Cortex of kidney (tissue), 1 donor: ENCODE measurements around the gene SPATA19.
"Not testable (repeated sequence)": the region's sequence is repeated elsewhere in the genome, so short reads cannot be mapped to it uniquely, and the experiment has no call there.

ENCODE experiments used
- DNase-seq: peaks from one replicate; lab custom pipeline; 2025; lab: John Stamatoyannopoulos, UW

The SPATA19 gene, protein sequence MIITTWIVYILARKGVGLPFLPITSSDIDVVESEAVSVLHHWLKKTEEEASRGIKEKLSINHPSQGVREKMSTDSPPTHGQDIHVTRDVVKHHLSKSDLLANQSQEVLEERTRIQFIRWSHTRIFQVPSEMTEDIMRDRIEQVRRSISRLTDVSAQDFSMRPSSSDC

GRCh38 chr11:133845413-133845812, at the start of gene SPATA19:
SPATA19 (minus strand) TSS chr11:133845513; CDS start chr11:133845446, 67 bp downstream.
- DNase-seq, result no peak

DNA sequence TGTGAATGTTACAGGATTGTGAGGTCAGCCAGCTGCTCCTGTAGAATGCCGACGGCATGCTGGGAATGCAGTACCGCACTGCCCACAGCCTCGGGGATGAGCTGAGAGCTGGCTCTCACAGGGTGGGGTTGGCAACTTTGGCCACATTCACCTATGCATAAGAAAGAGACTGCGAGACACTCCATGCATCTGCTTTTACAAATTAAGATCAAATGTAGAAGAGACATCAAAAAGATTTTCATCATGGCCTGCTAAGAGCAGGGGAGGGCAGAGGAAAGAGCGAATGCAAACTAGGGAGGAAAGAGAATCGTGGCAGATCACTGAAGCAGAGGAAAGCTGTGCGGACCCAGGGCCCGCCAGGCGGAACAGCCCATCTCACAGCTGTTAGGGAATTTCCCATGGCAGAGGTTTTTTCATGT, 49.8 kb upstream of the SPATA19 start:
- DNase-seq, result no peak

GRCh38 chr11:133893381-133893780, 48.1 kb upstream of the SPATA19 start:
- DNase-seq, result no peak

DNA sequence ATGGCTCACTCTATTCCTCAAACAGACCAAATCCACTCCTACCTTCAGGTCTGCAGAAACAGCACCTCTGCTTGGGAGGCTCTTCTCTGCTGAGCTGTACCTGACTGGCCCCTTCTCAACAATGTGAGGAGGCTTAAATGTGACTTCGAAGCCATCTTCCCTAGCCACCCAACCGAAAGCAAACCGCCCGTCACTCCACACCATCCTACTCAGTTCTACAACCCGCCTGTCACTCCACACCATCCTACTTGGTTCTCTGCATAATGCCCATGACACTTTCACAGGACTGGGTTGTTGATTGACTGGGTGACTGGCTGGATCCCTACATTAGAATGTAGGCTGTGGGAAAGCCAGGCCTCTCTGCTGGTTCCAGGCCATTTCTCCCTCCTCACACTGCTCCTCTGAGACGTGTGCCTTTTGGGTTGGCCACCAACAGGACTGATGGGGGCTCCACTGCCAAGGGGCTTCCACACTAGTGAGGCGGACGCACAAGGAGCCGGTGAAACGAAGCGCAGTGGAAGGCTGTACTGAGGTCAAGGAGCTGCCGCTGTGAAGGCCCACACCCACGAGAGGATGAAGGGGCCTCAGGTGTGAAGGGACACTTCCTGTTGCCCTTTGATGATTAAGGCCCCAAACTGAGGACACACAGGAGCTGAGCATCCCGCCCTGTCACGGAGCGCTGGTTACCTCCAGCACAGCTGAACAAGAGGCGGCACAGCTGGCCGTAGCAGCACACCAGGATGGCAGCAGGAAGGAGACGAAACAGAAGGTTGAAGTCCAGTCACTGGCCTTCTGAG, 47.5 kb upstream of the SPATA19 start:
- no peak for DNase-seq

- no peak for DNase-seq
Observed at GRCh38 chr11:133892126-133892525, 46.8 kb upstream of the SPATA19 start.

- no peak for DNase-seq
Observed at GRCh38 chr11:133889893-133890292, 44.6 kb upstream of the SPATA19 start.

DNA sequence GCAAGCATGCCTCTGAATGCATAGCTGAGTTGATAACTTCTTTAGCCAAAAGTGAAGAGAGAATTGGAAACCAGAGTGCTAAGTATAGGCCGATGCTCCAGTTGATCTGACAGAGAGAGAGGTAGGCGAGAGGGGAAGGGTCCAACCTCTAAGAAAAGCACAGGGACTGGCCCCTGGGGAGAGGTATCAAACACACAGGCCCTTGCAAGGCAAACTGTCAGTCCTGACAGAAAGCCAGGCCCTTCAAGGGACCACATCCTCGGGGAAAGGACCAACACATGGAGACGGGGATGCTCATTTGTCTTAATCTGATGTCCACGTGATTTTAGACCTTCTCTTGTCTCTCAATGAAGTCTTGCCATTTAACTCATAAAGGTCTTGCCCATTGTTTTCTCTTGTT, 43.9 kb upstream of the SPATA19 start:
- DNase-seq, result no peak

GRCh38 chr11:133887692-133888332, 42.5 kb upstream of the SPATA19 start:
- DNase-seq, result no peak

- DNase-seq, result no peak
Observed at GRCh38 chr11:133886029-133886428, 40.7 kb upstream of the SPATA19 start.

GRCh38 chr11:133872160-133872559, 26.8 kb upstream of the SPATA19 start:
- no peak for DNase-seq

- DNase-seq, result no peak
Observed at GRCh38 chr11:133867456-133867855, 22.1 kb upstream of the SPATA19 start.

DNA sequence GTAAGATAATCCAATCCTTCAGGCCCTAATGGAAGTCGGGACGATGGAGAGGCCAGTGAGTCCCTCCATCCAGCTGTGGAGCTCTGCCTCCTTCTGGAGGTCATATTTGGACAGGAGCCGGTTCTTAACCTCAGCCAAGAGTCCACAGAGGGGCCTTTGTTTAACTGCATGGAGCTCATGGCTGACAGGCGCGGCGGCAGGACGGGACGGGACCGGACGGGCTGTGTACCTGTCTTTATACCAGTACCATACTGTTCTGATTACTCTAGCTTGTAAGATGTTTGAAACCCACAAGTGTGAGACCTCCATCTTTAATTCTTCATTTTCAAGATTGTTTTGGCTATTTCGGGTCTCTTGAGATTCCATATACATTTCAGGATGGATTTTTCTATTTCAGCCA, 20.2 kb upstream of the SPATA19 start:
- no peak for DNase-seq

GRCh38 chr11:133864756-133865155, 19.4 kb upstream of the SPATA19 start:
- DNase-seq, result no peak

DNA sequence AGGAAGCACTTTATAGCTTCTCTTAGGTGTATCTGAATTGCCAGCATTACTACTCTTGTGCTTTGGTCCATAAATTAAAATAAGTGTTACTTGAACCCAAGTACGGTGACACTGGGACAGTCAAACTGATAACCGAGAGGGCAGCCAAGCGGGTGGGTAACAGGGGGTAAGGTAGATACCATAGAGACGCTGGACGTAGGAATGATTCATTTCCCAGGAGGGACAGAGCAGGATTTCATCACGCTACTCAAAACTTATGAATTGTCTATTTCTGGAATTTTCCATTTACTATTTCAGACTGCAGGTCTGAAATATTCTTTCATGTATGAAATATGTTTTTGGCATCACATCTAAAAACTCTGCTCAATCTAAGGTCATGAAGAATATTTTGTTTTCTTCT, 14.8 kb upstream of the SPATA19 start:
- DNase-seq, result no peak

DNA sequence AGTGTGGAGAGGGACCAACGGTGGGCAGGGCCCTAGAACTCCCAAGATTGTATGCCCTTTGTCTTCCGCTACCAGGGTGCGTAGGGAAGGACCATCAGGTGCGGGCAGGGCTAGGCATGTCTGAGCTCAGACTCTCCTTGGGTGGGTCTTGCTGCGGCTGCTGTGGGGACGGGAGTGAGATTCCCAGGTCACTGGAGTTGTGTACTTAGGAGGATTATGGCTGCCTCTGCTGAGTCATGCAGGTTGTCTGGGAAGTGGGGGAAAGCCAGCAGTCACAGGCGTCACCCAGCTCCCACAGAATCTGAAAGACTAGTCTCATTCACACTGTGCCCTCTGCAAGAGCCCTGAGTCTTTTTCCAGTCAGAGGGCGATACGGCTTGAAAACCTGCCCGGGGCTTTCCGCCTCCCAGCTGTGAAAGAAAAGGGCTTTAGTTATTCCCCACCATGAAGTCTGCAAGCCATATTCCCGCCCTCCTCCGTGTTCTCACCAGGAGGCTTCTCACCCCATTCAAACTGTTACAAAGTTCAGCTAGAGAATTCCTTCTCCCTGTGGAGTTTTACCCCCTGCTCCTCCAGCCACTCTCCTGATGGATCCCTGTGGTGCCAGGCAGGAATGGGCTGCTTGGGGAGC, 9.1 kb upstream of the SPATA19 start:
- not testable (repeated sequence) for DNase-seq

DNA sequence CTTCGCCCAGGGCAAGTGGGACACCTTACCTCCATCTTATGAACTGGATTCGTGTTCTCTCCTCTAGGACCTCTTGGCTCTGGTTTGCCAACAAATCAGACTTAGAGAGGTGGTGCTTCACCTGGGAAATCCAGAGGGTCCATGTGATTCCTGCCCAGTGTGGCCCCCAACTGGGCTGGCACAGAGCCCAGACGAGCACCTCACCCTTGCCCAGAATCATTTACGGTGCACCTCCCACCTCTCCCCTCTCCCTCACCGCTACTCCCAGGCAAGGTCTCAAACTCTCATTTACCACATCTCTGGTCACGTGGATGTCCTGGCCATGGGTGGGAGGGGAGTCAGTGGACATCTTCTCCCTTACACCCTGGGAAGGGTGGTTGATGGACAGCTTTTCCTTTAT, 1.1 kb downstream of the SPATA19 start:
- no peak for DNase-seq

DNA sequence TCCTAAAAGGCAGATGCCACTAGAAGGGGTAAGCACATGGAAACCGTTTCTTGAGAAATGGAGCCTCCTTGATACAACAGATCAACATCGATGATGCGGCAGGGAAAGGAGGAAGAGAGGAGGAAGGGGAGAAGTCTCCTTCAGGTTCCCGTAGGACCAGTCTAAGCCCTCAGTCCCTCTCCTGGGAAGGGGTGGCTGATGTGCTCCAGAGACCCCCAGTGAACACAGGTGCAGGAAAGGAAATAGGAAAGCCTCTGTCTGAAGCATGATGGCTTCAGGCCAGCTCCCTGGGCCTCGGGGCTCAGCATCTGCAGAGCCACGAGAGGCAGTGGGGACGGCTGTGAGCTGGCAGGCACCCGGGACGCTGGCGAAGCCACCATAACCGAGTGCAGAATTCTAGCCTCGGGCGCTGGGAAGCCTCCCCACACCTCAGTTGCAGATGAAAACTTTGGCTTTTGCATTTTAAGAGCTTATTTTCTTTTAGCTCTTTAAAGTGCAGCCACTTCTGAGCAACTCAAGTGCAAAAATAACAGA, 1.8 kb downstream of the SPATA19 start:
- DNase-seq, result no peak

DNA sequence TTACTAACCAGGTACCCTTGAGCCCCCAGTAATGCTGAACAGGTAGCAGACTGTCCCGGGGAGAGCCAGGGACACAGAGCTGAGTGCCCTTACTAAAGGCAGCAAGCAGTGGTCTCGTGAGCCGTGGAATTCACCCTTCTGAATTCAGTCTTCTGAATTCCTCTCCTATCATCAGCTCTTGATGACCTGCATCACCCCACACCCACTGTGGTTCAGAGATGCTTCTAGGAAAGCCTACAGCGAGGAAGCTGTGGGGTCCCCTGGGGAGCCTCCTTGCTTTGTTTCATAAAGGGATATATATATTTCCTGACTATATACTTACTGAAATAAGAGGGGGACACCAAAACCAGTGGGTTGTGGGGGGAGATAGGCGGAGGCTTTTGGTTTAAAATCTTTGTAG, 2.6 kb downstream of the SPATA19 start:
- DNase-seq, result no peak

- DNase-seq, result no peak
Observed at GRCh38 chr11:133842053-133842452, 3.3 kb downstream of the SPATA19 start.

GRCh38 chr11:133841279-133842043, 3.9 kb downstream of the SPATA19 start:
- DNase-seq, result no peak

- no peak for DNase-seq
Observed at GRCh38 chr11:133840479-133840941, 4.8 kb downstream of the SPATA19 start.
